Measurements from ENCODE around the gene CBFA2T3. TPM values are rescaled to one million over a fixed set of nuclear protein-coding genes. Genes with fewer than 3 reads are reported as not detected.

The CBFA2T3 gene
- total RNA-seq, 1 experiment from 2014 or later: 2.1 TPM

GRCh38 chr16:88983165-88983564, 6.2 kb upstream of the CBFA2T3 start:
- Mint-ChIP-seq H3K4me3 (ENCODE audit: unreplicated experiment) (no peak overlapping the region), H3K4me1 (ENCODE audit: low read depth, unreplicated experiment) (no peaks in the 10 kb centered on the region), H3K9me3 (ENCODE audit: unreplicated experiment) (no peaks in the 10 kb centered on the region), H3K36me3 (ENCODE audit: insufficient read depth, unreplicated experiment) (no peaks in the 10 kb centered on the region), H3K27me3 (ENCODE audit: insufficient read depth, unreplicated experiment) (peaks cover 19% of the 10 kb centered on the region), H3K27ac (ENCODE audit: unreplicated experiment) (no peak overlapping the region)
- H3K36me3 ChIP-seq (ENCODE audit: control insufficient read depth, insufficient read depth, low read length): no peaks in the 10 kb centered on the region
- ChIA-PET CTCF (no interaction called here), POLR2A (no interaction called here)
- H3K27me3 ChIP-seq (replicated peaks; ENCODE audit: control insufficient read depth, insufficient read depth, low read length): peaks cover 1% of the 10 kb centered on the region; the same call in 1 of the 2 replicates
- no peak for DNase-seq
- intact Hi-C loops (cut with micrococcal nuclease; ENCODE audit: unreplicated experiment): no loop called here
- H3K4me3 ChIP-seq (ENCODE audit: low read depth, low read length): no peak overlapping the region
- BruUV-seq (replicated peaks): no TSS peak
- H3K9me3 ChIP-seq: no peaks in the 10 kb centered on the region
- H3K4me1 ChIP-seq: no peaks in the 10 kb centered on the region
- no peak for TF ChIP-seq CTCF (IDR thresholded peaks at IDR 0.05; ENCODE audit: insufficient read depth in 1 of 2, low read depth in 1 of 2, low read length in 1 of 2, severe bottlenecking in 1 of 2, unreplicated experiment in 1 of 2)

- no peaks in the 10 kb centered on the region for H3K36me3 ChIP-seq (ENCODE audit: control insufficient read depth, insufficient read depth, low read length)
- intact Hi-C loops (cut with micrococcal nuclease; ENCODE audit: unreplicated experiment): no loop called here
- no peak overlapping the region for H3K4me3 ChIP-seq (ENCODE audit: low read depth, low read length)
- ChIA-PET POLR2A (no interaction called here), CTCF (no interaction called here)
- TF ChIP-seq CTCF (IDR thresholded peaks at IDR 0.05; ENCODE audit: insufficient read depth in 1 of 2, low read depth in 1 of 2, low read length in 1 of 2, severe bottlenecking in 1 of 2, unreplicated experiment in 1 of 2): no peak
- Mint-ChIP-seq H3K9me3 (ENCODE audit: unreplicated experiment) (no peaks in the 10 kb centered on the region), H3K27me3 (ENCODE audit: insufficient read depth, unreplicated experiment) (peaks cover 16% of the 10 kb centered on the region), H3K36me3 (ENCODE audit: insufficient read depth, unreplicated experiment) (no peaks in the 10 kb centered on the region), H3K4me1 (ENCODE audit: low read depth, unreplicated experiment) (no peaks in the 10 kb centered on the region), H3K27ac (ENCODE audit: unreplicated experiment) (no peak overlapping the region), H3K4me3 (ENCODE audit: unreplicated experiment) (no peak overlapping the region)
- peaks cover 1% of the 10 kb centered on the region; the same call in 1 of the 2 replicates for H3K27me3 ChIP-seq (replicated peaks; ENCODE audit: control insufficient read depth, insufficient read depth, low read length)
- no peak for DNase-seq
- H3K4me1 ChIP-seq: no peaks in the 10 kb centered on the region
- BruUV-seq (replicated peaks): no TSS peak
- H3K9me3 ChIP-seq: no peaks in the 10 kb centered on the region
Observed at GRCh38 chr16:88982286-88983084, 5.5 kb upstream of the CBFA2T3 start.

- POLR2A ChIA-PET: no interaction called here
- Mint-ChIP-seq H3K36me3 (ENCODE audit: insufficient read depth, unreplicated experiment) (no peaks in the 10 kb centered on the region), H3K9me3 (ENCODE audit: unreplicated experiment) (no peaks in the 10 kb centered on the region), H3K4me1 (ENCODE audit: low read depth, unreplicated experiment) (no peaks in the 10 kb centered on the region), H3K4me3 (ENCODE audit: unreplicated experiment) (no peak overlapping the region), H3K27ac (ENCODE audit: unreplicated experiment) (no peak overlapping the region), H3K27me3 (ENCODE audit: insufficient read depth, unreplicated experiment) (peaks cover 19% of the 10 kb centered on the region)
- Histone ChIP-seq H3K36me3 (ENCODE audit: control insufficient read depth, insufficient read depth, low read length) (no peaks in the 10 kb centered on the region), H3K9me3 (no peaks in the 10 kb centered on the region), H3K4me1 (no peaks in the 10 kb centered on the region), H3K27me3 (replicated peaks; ENCODE audit: control insufficient read depth, insufficient read depth, low read length) (no peaks in the 10 kb centered on the region; the same call in 1 of the 2 replicates), H3K4me3 (ENCODE audit: low read depth, low read length) (no peak overlapping the region)
- intact Hi-C loops (cut with micrococcal nuclease; ENCODE audit: unreplicated experiment): no loop called here
- BruUV-seq (replicated peaks): no TSS peak
- no peak for TF ChIP-seq CTCF (IDR thresholded peaks at IDR 0.05; ENCODE audit: insufficient read depth in 1 of 2, low read depth in 1 of 2, low read length in 1 of 2, severe bottlenecking in 1 of 2, unreplicated experiment in 1 of 2)
- CTCF ChIA-PET: no interaction called here
- DNase-seq: no peak
Observed at GRCh38 chr16:88979353-88980015, 2.5 kb upstream of the CBFA2T3 start.

Measured in Caco-2 (cell line).